H9 (cell line): Measurements from ENCODE around the gene METTL27. TPM values are rescaled to one million over a fixed set of nuclear protein-coding genes. Genes with fewer than 3 reads are reported as not detected.

Source experiments
- DNase-seq: peaks from one replicate; pipeline ENCODE4 v3.0.0-alpha.2; 2017
- H2AFZ ChIP-seq: one replicate; pipeline ENCODE4 v1.6.1; 2013; ENCODE audit warnings: mild to moderate bottlenecking, low read length, control low read depth, moderate library complexity
- H2AK5ac ChIP-seq: 2 replicates; pipeline ENCODE4 v1.6.1; 2013; ENCODE audit warnings: low read length, control low read depth, mixed read lengths; ENCODE audit not compliant: insufficient read length
- H2BK120ac ChIP-seq: one replicate; pipeline ENCODE4 v1.6.1; 2013; ENCODE audit warnings: low read depth, mild to moderate bottlenecking, low read length, control low read depth, inconsistent platforms; ENCODE audit not compliant: poor library complexity, severe bottlenecking
- H2BK12ac ChIP-seq: 2 replicates; pipeline ENCODE4 v1.6.1; 2013; ENCODE audit warnings: low read length, control low read depth, mixed read lengths, low read depth; ENCODE audit not compliant: insufficient read length
- H2BK15ac ChIP-seq: 2 replicates; pipeline ENCODE4 v1.6.1; 2013; ENCODE audit warnings: low read depth, low read length, control low read depth
- H2BK20ac ChIP-seq: one replicate; pipeline ENCODE4 v1.6.1; 2013; ENCODE audit warnings: low read depth, mild to moderate bottlenecking, low read length, control low read depth, inconsistent platforms; ENCODE audit not compliant: poor library complexity, severe bottlenecking
- H2BK5ac ChIP-seq: 2 replicates; pipeline ENCODE4 v1.6.1; 2013; ENCODE audit warnings: low read length, control low read depth, mixed read lengths; ENCODE audit not compliant: insufficient read length
- H3K14ac ChIP-seq: 2 replicates; pipeline ENCODE4 v1.6.1; 2013; ENCODE audit warnings: low read length, control low read depth; ENCODE audit not compliant: insufficient read depth
- H3K18ac ChIP-seq: 2 replicates; pipeline ENCODE4 v1.6.1; 2013; ENCODE audit warnings: low read depth, mild to moderate bottlenecking, mixed read lengths, low read length, control low read depth; ENCODE audit not compliant: insufficient read length
- H3K23ac ChIP-seq: 2 replicates; pipeline ENCODE4 v1.6.1; 2013; ENCODE audit warnings: low read length, control low read depth, mixed read lengths, low read depth; ENCODE audit not compliant: insufficient read length
- H3K23me2 ChIP-seq: 2 replicates; pipeline ENCODE4 v1.6.1; 2013; ENCODE audit warnings: low read depth, mild to moderate bottlenecking, mixed read lengths, low read length, control low read depth; ENCODE audit not compliant: insufficient read length, poor library complexity, severe bottlenecking
- H3K27ac ChIP-seq: 2 replicates; pipeline ENCODE4 v1.5.1; 2013; ENCODE audit warnings: low read length, control low read depth, mixed read lengths, low read depth; ENCODE audit not compliant: insufficient read length
- H3K27me3 ChIP-seq: 2 replicates; pipeline ENCODE4 v1.6.1; 2013; ENCODE audit warnings: low read length, control low read depth, inconsistent platforms; ENCODE audit not compliant: insufficient read depth
- H3K4ac ChIP-seq: 2 replicates; pipeline ENCODE4 v1.6.1; 2013; ENCODE audit warnings: low read depth, mild to moderate bottlenecking, control low read depth, inconsistent platforms, low read length, moderate library complexity
- H3K4me1 ChIP-seq: 2 replicates; pipeline ENCODE4 v1.6.1; 2013; ENCODE audit warnings: low read length, control low read depth, inconsistent platforms; ENCODE audit not compliant: insufficient read depth
- H3K4me2 ChIP-seq: 2 replicates; pipeline ENCODE4 v1.6.1; 2013; ENCODE audit warnings: low read length, control low read depth, mixed read lengths; ENCODE audit not compliant: insufficient read length, insufficient read depth
- H3K56ac ChIP-seq: 2 replicates; pipeline ENCODE4 v1.6.1; 2013; ENCODE audit warnings: low read depth, mild to moderate bottlenecking, mixed read lengths, low read length, control low read depth; ENCODE audit not compliant: insufficient read length
- H3K79me1 ChIP-seq: 2 replicates; pipeline ENCODE4 v1.6.1; 2013; ENCODE audit warnings: low read depth, mild to moderate bottlenecking, moderate library complexity, low read length, control low read depth, inconsistent platforms; ENCODE audit not compliant: insufficient read depth, poor library complexity, severe bottlenecking
- H3K79me2 ChIP-seq: 2 replicates; pipeline ENCODE4 v1.6.1; 2013; ENCODE audit warnings: low read length, control low read depth, inconsistent platforms; ENCODE audit not compliant: insufficient read depth
- H3K9ac ChIP-seq: 2 replicates; pipeline ENCODE4 v1.6.1; 2013; ENCODE audit warnings: low read length, control low read depth, mixed read lengths; ENCODE audit not compliant: insufficient read length; ENCODE audit errors: extremely low read depth
- H3K9me3 ChIP-seq: one replicate; pipeline ENCODE4 v1.6.1; 2013; ENCODE audit warnings: low read depth, low read length, inconsistent platforms; ENCODE audit not compliant: control insufficient read depth
- H3T11ph ChIP-seq: one replicate; pipeline ENCODE4 v1.6.1; 2013; ENCODE audit warnings: mild to moderate bottlenecking, low read length, control low read depth, inconsistent platforms
- H4K20me1 ChIP-seq: one replicate; pipeline ENCODE4 v1.6.1; 2013; ENCODE audit not compliant: control insufficient read depth, insufficient read length, insufficient read depth
- H4K5ac ChIP-seq: 2 replicates; pipeline ENCODE4 v1.6.1; 2013; ENCODE audit warnings: low read depth, mild to moderate bottlenecking, mixed read lengths, low read length, control low read depth; ENCODE audit not compliant: insufficient read length
- H4K8ac ChIP-seq: replicated peaks from 2 replicates; pipeline ENCODE4 v1.6.1; 2013; ENCODE audit warnings: low read length, control low read depth, mixed read lengths, low read depth; ENCODE audit not compliant: insufficient read length
- H4K91ac ChIP-seq: 2 replicates; pipeline ENCODE4 v1.6.1; 2013; ENCODE audit warnings: low read depth, mild to moderate bottlenecking, moderate library complexity, mixed read lengths, low read length, control low read depth; ENCODE audit not compliant: insufficient read length
- H3K27ac Mint-ChIP-seq, 3 experiments: 2 replicates in 2 of 3; 3 replicates in 1 of 3; pipeline ENCODE4 v1.8.0; 2020 to 2021; ENCODE audit warnings: mixed read lengths in 3 of 3, mild to moderate bottlenecking in 1 of 3, moderate library complexity in 1 of 3
- H3K27me3 Mint-ChIP-seq: 2 replicates; pipeline ENCODE4 v1.8.0; 2021; ENCODE audit warnings: low read depth, mild to moderate bottlenecking, moderate library complexity, mixed read lengths
- H3K36me3 Mint-ChIP-seq, 3 experiments: 2 replicates in 2 of 3; 3 replicates in 1 of 3; pipeline ENCODE4 v1.8.0; 2020 to 2021; ENCODE audit warnings: low read depth in 3 of 3, mixed read lengths in 3 of 3; ENCODE audit not compliant: insufficient read depth in 1 of 3
- H3K4me1 Mint-ChIP-seq, 2 experiments: 2 replicates each; pipeline ENCODE4 v1.8.0; 2020; ENCODE audit warnings: mixed read lengths in 2 of 2
- H3K4me3 Mint-ChIP-seq, 2 experiments: 2 replicates in 1 of 2; 3 replicates in 1 of 2; pipeline ENCODE4 v1.8.0; 2020 to 2021; ENCODE audit warnings: mild to moderate bottlenecking in 2 of 2, mixed read lengths in 2 of 2, moderate library complexity in 1 of 2
- H3K9me3 Mint-ChIP-seq, 2 experiments: 2 replicates in 1 of 2; 3 replicates in 1 of 2; pipeline ENCODE4 v1.8.0; 2020; ENCODE audit warnings: mild to moderate bottlenecking in 2 of 2, mixed read lengths in 2 of 2, moderate library complexity in 1 of 2
- CTCF ChIP-seq: fragments of 200-600 bp; sonication (generic); conservative IDR thresholded peaks from 3 replicates; pipeline ENCODE4 v1.8.0; 2021; ENCODE audit warnings: antibody characterized with exemption, mild to moderate bottlenecking
- whole genome bisulfite sequencing: extraction: QIAGEN DNeasy Blood & Tissue Kit; methylation state at CpG from one replicate; pipeline ENCODE4 v1.1.7; 2013; ENCODE audit warnings: missing lambda C conversion rate, low lambda C conversion rate, mixed read lengths; ENCODE audit not compliant: insufficient read length; ENCODE audit errors: extremely low coverage; 5-methylcytosine and 5-hydroxymethylcytosine counted together
- total RNA-seq: library from RNA; stranded (reverse); gene quantifications from 2 replicates; pipeline ENCODE4 v1.2.1, GENCODE V29; 2021

Gene METTL27
- total RNA-seq, 1 experiment from 2014 or later: 13.5 TPM

- Histone ChIP-seq H2BK12ac (peak overlapping the region; percentile 64), H3K79me1 (no peaks in the 10 kb centered on the region), H2AFZ (no peak overlapping the region), H3K56ac (no peak overlapping the region), H2BK20ac (no peak overlapping the region), H2BK15ac (no peak overlapping the region), H3K9me3 (no peaks in the 10 kb centered on the region), H3K23ac (no peak overlapping the region), H3K4me2 (peak overlapping the region; percentile 50), H4K20me1 (no peaks in the 10 kb centered on the region), H3K79me2 (no peaks in the 10 kb centered on the region), H4K91ac (peak overlapping the region; percentile 60), H3T11ph (no peak overlapping the region), H3K27me3 (no peaks in the 10 kb centered on the region), H3K14ac (peak overlapping the region; percentile 86), H3K18ac (peak overlapping the region; percentile 89), H2BK5ac (no peak overlapping the region), H4K8ac (no peak overlapping the region), H3K23me2 (peaks cover 9% of the 10 kb centered on the region), H4K5ac (no peak overlapping the region), H3K27ac (peak overlapping the region; percentile 5), H3K4ac (peak overlapping the region; percentile 43), H2BK120ac (no peak overlapping the region), H3K9ac (peak overlapping the region; percentile 36), H3K4me1 (peaks cover 17% of the 10 kb centered on the region), H2AK5ac (peak overlapping the region; percentile 11)
- Mint-ChIP-seq H3K27ac (peak overlapping the region; percentile 29 to 99 (median 83); a peak in 5 of 7 replicates), H3K4me1 (peaks cover 65 to 75% of the 10 kb centered on the region in 2 experiments), H3K9me3 (peaks cover 0 to 4% of the 10 kb centered on the region in 2 experiments; a peak in 3 of 5 replicates), H3K27me3 (peaks cover 15% of the 10 kb centered on the region), H3K4me3 (peak overlapping the region; percentile 36 to 59; a peak in 4 of 5 replicates), H3K36me3 (peaks cover 2 to 7% (median 5%) of the 10 kb centered on the region in 3 experiments; a peak in 4 of 7 replicates)
- no peak; the same call in 2 of the 3 replicates for TF ChIP-seq CTCF
- no CpG with 5 or more reads among the region's 13 CpGs for WGBS
- DNase-seq: no peak
Measured at GRCh38 chr7:73829921-73830680, 12.2 kb downstream of the METTL27 start.
